Measurements from ENCODE around the gene FOXF2. TPM values are rescaled to one million over a fixed set of nuclear protein-coding genes. Genes with fewer than 3 reads are reported as not detected.
"Not testable (repeated sequence)": the region's sequence is repeated elsewhere in the genome, so short reads cannot be mapped to it uniquely, and the experiment has no call there.

FOXF2 gene
- total RNA-seq, 4 donors from 2014 or later: 41.7 to 154 (median 91.9) TPM

DNA sequence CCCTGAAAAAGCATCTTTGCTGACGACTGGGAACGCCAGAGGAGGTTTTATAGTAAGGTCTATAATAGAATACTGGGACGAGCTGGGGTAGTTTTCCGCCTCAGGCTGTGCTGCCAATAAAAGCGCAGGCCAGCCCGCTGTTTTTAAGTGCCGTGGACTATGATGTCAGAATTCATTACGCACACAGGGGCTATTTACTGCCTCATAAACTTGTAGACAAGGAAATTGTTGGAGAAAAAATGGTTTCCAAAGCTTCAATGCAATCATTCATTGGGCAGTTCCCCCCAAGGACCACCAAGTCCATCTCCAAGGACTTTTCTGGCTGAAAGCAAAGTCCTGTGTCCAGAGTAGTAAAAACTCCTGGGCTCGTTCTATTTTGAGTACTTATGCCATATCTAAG, 20.4 kb upstream of the FOXF2 start:
- peaks cover 8 to 31% (median 9%) of the 10 kb centered on the region in 3 donors for H3K4me1 ChIP-seq
- H3K27ac ChIP-seq: no peak overlapping the region
- H3K9me3 ChIP-seq: peaks cover 0 to 4% (median 0%) of the 10 kb centered on the region in 3 donors
- WGBS, 2 donors (ENCODE audit: low coverage in 1 of 2): 86 to 92% methylated on average over 1 to 9 of the region's 9 CpGs
- no peak overlapping the region for H3K4me3 ChIP-seq
- H3K27me3 ChIP-seq: no peaks in the 10 kb centered on the region
- no peaks in the 10 kb centered on the region for H3K36me3 ChIP-seq
- ATAC-seq: no peak
- TF ChIP-seq POLR2A (IDR thresholded peaks at IDR 0.05) (no peak), POLR2AphosphoS5 (IDR thresholded peaks at IDR 0.05) (no peak), EP300 (IDR thresholded peaks at IDR 0.05) (no peak), CTCF (IDR thresholded peaks at IDR 0.05) (no peak)

DNA sequence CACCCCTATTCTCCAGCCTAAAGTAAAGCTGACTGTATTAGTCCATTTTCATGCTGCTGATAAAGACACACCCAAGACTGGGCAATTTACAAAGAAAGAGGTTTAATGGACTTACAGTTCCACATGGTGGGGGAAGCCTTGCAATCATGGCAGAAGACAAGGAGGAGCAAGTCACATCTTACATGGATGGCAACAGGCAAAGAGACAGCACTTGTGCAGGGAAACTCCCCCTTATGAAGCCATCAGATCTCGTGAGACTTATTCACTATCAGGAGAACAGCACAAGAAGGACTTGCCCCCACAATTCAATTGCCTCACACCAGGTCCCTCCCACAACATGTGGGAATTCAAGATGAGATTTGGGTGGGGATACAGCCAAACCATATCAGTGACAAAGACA, 19.7 kb upstream of the FOXF2 start:
- not testable (repeated sequence) for H3K4me3 ChIP-seq, H3K27ac ChIP-seq, H3K9me3 ChIP-seq, H3K27me3 ChIP-seq, ATAC-seq, H3K36me3 ChIP-seq
- WGBS, 2 donors (ENCODE audit: low coverage in 1 of 2): 86 to 88% methylated on average over 1 of the region's 1 CpG
- peaks cover 3 to 23% (median 8%) of the 10 kb centered on the region in 3 donors for H3K4me1 ChIP-seq

- peaks cover 18% of the 10 kb centered on the region for H3K27me3 ChIP-seq
- no CpG with 5 or more reads among the region's 1 CpG for WGBS, 2 donors (ENCODE audit: low coverage in 1 of 2)
- TF ChIP-seq POLR2AphosphoS5 (IDR thresholded peaks at IDR 0.05) (no peak), EP300 (IDR thresholded peaks at IDR 0.05) (no peak), CTCF (IDR thresholded peaks at IDR 0.05) (no peak), POLR2A (IDR thresholded peaks at IDR 0.05) (no peak)
- H3K27ac ChIP-seq: no peak overlapping the region
- no peak for ATAC-seq
- H3K9me3 ChIP-seq: peaks cover 0 to 4% (median 0%) of the 10 kb centered on the region in 3 donors
- no peaks in the 10 kb centered on the region for H3K36me3 ChIP-seq
- no peak overlapping the region for H3K4me3 ChIP-seq
- peaks cover 0 to 1% (median 0%) of the 10 kb centered on the region in 3 donors for H3K4me1 ChIP-seq
Observed at GRCh38 chr6:1371933-1372332, 17.4 kb upstream of the FOXF2 start.

DNA sequence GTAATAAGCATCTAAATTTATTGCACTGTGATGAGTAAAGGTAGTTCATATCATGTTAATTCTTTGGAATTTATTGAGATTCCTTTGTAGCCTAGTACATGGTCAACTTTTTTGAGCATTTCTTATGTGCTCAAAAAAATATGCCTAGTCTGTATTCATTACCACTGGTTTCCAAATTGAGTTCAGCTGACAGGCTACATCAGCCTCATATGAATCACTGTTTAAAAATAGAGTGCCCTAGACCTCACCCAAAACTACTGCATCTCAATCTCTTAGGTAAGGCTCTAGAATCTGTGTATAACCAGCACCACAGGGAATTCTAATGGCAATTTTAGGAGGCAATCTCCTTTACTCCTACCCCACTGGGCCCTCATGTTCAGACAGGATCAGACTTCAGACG, 16.7 kb upstream of the FOXF2 start:
- 60% methylated on average over 1 of the region's 1 CpG; no CpG with 5 or more reads in 1 of the 2 donors for WGBS, 2 donors (ENCODE audit: low coverage in 1 of 2)
- H3K4me3 ChIP-seq: no peak overlapping the region
- ATAC-seq: peak; percentile 46
- TF ChIP-seq CTCF (IDR thresholded peaks at IDR 0.05) (no peak), POLR2AphosphoS5 (IDR thresholded peaks at IDR 0.05) (no peak), POLR2A (IDR thresholded peaks at IDR 0.05) (no peak), EP300 (IDR thresholded peaks at IDR 0.05) (no peak)
- H3K36me3 ChIP-seq: no peaks in the 10 kb centered on the region
- peaks cover 0 to 4% (median 0%) of the 10 kb centered on the region in 3 donors for H3K9me3 ChIP-seq
- H3K27ac ChIP-seq: no peak overlapping the region
- H3K4me1 ChIP-seq: peaks cover 0 to 2% (median 0%) of the 10 kb centered on the region in 3 donors
- H3K27me3 ChIP-seq: peaks cover 26% of the 10 kb centered on the region

DNA sequence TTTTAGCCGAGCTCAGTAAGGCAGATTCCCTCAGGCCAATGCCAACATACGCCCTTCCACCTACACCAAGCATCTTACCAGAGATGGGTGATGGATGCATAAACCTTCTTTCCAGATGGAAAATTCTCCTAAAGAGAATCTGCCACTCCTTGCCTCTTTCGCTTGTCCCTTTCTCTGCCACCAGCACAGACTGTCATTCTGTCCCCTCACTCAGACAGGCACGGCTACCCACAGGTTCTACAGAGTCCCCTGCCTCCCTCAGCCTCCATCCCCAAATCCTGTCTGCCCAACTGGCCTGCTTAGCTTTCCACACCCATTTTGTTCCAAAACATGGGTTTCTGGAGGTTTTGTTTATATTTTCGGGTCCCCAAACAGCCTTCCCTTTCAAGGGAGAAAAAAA, 12.7 kb upstream of the FOXF2 start:
- WGBS, 2 donors (ENCODE audit: low coverage in 1 of 2): 67 to 95% methylated on average over 4 to 5 of the region's 5 CpGs
- Histone ChIP-seq H3K27me3 (peaks cover 63% of the 10 kb centered on the region), H3K4me1 (peaks cover 0 to 41% (median 0%) of the 10 kb centered on the region in 3 donors), H3K9me3 (peaks cover 0 to 4% (median 0%) of the 10 kb centered on the region in 3 donors), H3K27ac (no peak overlapping the region), H3K36me3 (no peaks in the 10 kb centered on the region), H3K4me3 (no peak overlapping the region)
- no peak for ATAC-seq
- TF ChIP-seq POLR2AphosphoS5 (IDR thresholded peaks at IDR 0.05) (no peak), POLR2A (IDR thresholded peaks at IDR 0.05) (no peak), CTCF (IDR thresholded peaks at IDR 0.05) (no peak), EP300 (IDR thresholded peaks at IDR 0.05) (no peak)
